ENCODE measurements around the gene CDRT4.

GRCh38 chr17:15488557-15488956, 21.1 kb upstream of the CDRT4 start:
- no peak for TF ChIP-seq CTCF (IDR thresholded peaks at IDR 0.05)
- no peak for TF ChIP-seq EP300 (IDR thresholded peaks at IDR 0.05)
- no peak for TF ChIP-seq POLR2A (IDR thresholded peaks at IDR 0.05)
